ENCODE results near the gene OPN1MW. TPM values are rescaled to one million over a fixed set of nuclear protein-coding genes. Genes with fewer than 3 reads are reported as not detected.
"Not testable (repeated sequence)": the region's sequence is repeated elsewhere in the genome, so short reads cannot be mapped to it uniquely, and the experiment has no call there.

The OPN1MW gene
- total and polyA plus RNA-seq, 2 of the 4 experiments (the other 2 are of a cell fraction), result not detected

DNA sequence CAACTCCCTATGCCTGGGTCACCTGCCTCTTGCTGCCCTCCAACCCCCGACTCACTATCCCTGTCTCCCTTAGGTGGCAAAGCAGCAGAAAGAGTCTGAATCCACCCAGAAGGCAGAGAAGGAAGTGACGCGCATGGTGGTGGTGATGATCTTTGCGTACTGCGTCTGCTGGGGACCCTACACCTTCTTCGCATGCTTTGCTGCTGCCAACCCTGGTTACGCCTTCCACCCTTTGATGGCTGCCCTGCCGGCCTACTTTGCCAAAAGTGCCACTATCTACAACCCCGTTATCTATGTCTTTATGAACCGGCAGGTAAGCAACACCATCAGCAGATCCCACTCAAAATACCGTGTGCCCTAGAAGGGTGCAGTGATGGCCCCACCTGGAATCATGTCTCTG is 26.2 kb upstream of the OPN1MW start:
- H4K20me1 ChIP-seq (ENCODE audit: insufficient read depth, low read length); H3K9me3 ChIP-seq (ENCODE audit: control insufficient read depth, insufficient read depth, low read length); H4K8ac ChIP-seq (ENCODE audit: low read depth in 2 of 2, low read length in 2 of 2); POLR2A ChIA-PET (ENCODE audit: unreplicated experiment); H3K4me2 ChIP-seq (ENCODE audit: low read depth, low read length); H3K14ac ChIP-seq (replicated peaks; ENCODE audit: low read depth, low read length); H3K27ac ChIP-seq (ENCODE audit: insufficient read depth, low read length); H3K4ac ChIP-seq (ENCODE audit: low read depth, low read length); DNase-seq; H3K9ac ChIP-seq (ENCODE audit: low read depth, low read length); CTCF ChIA-PET; H2BK20ac ChIP-seq (ENCODE audit: low read depth, low read length); H4K91ac ChIP-seq (ENCODE audit: insufficient read depth, low read depth, low read length); H3K9me1 ChIP-seq (ENCODE audit: insufficient read depth, low read length); H3K18ac ChIP-seq (ENCODE audit: low read depth, low read length); H3K79me1 ChIP-seq (ENCODE audit: low read depth in 1 of 2, low read length in 2 of 2); H3K56ac ChIP-seq (ENCODE audit: extremely low read depth, insufficient read depth, low read length); ATAC-seq (ENCODE audit: low read depth); H2AK9ac ChIP-seq (replicated peaks; ENCODE audit: low read depth, low read length, poor library complexity); H3K36me3 ChIP-seq (ENCODE audit: control insufficient read depth, insufficient read depth, low read length); H2BK5ac ChIP-seq (ENCODE audit: low read depth, low read length, poor library complexity, severe bottlenecking); H3K27me3 ChIP-seq (ENCODE audit: control insufficient read depth, insufficient read depth, low read length); H3K23ac ChIP-seq (ENCODE audit: low read depth, low read length); H2BK120ac ChIP-seq (ENCODE audit: low read depth, low read length); intact Hi-C loops (cut with micrococcal nuclease); H3K4me3 ChIP-seq (ENCODE audit: insufficient read depth, low read depth, low read length); H2AK5ac ChIP-seq (ENCODE audit: low read depth, low read length); BruUV-seq (replicated peaks); H4K5ac ChIP-seq (ENCODE audit: low read depth, low read length); H3K4me1 ChIP-seq (ENCODE audit: control insufficient read depth, insufficient read depth, low read length); dilution Hi-C loops (cut with HindIII; ENCODE audit: low sequenced_read_pairs, unreplicated experiment); H2AFZ ChIP-seq (replicated peaks; ENCODE audit: low read length, poor library complexity); H2BK15ac ChIP-seq (ENCODE audit: low read depth, low read length); in situ Hi-C loops (cut with MboI; ENCODE audit: low sequenced_read_pairs): not testable (repeated sequence)
- 100% methylated on average over 2 of the region's 11 CpGs; no CpG with 5 or more reads in 1 of the 2 experiments for WGBS, 2 experiments (ENCODE audit: extremely low coverage in 2 of 2, insufficient read length in 1 of 2)

- H2BK15ac ChIP-seq (ENCODE audit: low read depth, low read length); H3K27me3 ChIP-seq (ENCODE audit: control insufficient read depth, insufficient read depth, low read length); H2BK5ac ChIP-seq (ENCODE audit: low read depth, low read length, poor library complexity, severe bottlenecking); H4K20me1 ChIP-seq (ENCODE audit: insufficient read depth, low read length); H3K56ac ChIP-seq (ENCODE audit: extremely low read depth, insufficient read depth, low read length); H3K36me3 ChIP-seq (ENCODE audit: control insufficient read depth, insufficient read depth, low read length); H3K79me1 ChIP-seq (ENCODE audit: low read depth in 1 of 2, low read length in 2 of 2); H3K9me1 ChIP-seq (ENCODE audit: insufficient read depth, low read length); H3K4ac ChIP-seq (ENCODE audit: low read depth, low read length); H2AFZ ChIP-seq (replicated peaks; ENCODE audit: low read length, poor library complexity); H4K91ac ChIP-seq (ENCODE audit: insufficient read depth, low read depth, low read length); DNase-seq; H2BK20ac ChIP-seq (ENCODE audit: low read depth, low read length); dilution Hi-C loops (cut with HindIII; ENCODE audit: low sequenced_read_pairs, unreplicated experiment); H2BK120ac ChIP-seq (ENCODE audit: low read depth, low read length); intact Hi-C loops (cut with micrococcal nuclease); H3K4me2 ChIP-seq (ENCODE audit: low read depth, low read length); BruUV-seq (replicated peaks); H3K23ac ChIP-seq (ENCODE audit: low read depth, low read length); H3K18ac ChIP-seq (ENCODE audit: low read depth, low read length); H3K4me3 ChIP-seq (ENCODE audit: insufficient read depth, low read depth, low read length); H3K4me1 ChIP-seq (ENCODE audit: control insufficient read depth, insufficient read depth, low read length); CTCF ChIA-PET; H4K8ac ChIP-seq (ENCODE audit: low read depth in 2 of 2, low read length in 2 of 2); POLR2A ChIA-PET (ENCODE audit: unreplicated experiment); H3K14ac ChIP-seq (replicated peaks; ENCODE audit: low read depth, low read length); H3K9me3 ChIP-seq (ENCODE audit: control insufficient read depth, insufficient read depth, low read length); in situ Hi-C loops (cut with MboI; ENCODE audit: low sequenced_read_pairs); H3K27ac ChIP-seq (ENCODE audit: insufficient read depth, low read length); H2AK9ac ChIP-seq (replicated peaks; ENCODE audit: low read depth, low read length, poor library complexity); H4K5ac ChIP-seq (ENCODE audit: low read depth, low read length); H2AK5ac ChIP-seq (ENCODE audit: low read depth, low read length); ATAC-seq (ENCODE audit: low read depth); H3K9ac ChIP-seq (ENCODE audit: low read depth, low read length): not testable (repeated sequence)
- no CpG with 5 or more reads among the region's 2 CpGs for WGBS, 2 experiments (ENCODE audit: extremely low coverage in 2 of 2, insufficient read length in 1 of 2)
These were observed 25.2 kb upstream of the OPN1MW start for GRCh38 chrX:154157207-154157606.

All from IMR-90 (cell line).